LNCaP clone FGC (cell line): ENCODE measurements around the gene DUSP11.
"Not testable (repeated sequence)": the region's sequence is repeated elsewhere in the genome, so short reads cannot be mapped to it uniquely, and the experiment has no call there.

Source experiments
- DNase-seq: peaks from one replicate; pipeline ENCODE4 v3.0.0-alpha.2; 2011; ENCODE audit warnings: low read depth
- H3K4me3 ChIP-seq: 2 replicates; pipeline ENCODE4 v1.5.1; 2011; ENCODE audit warnings: mild to moderate bottlenecking, low read depth, low read length, control low read depth
- CTCF ChIP-seq: IDR thresholded peaks from 2 replicates; pipeline ENCODE4 v1.5.1; 2012; ENCODE audit warnings: mild to moderate bottlenecking; ENCODE audit not compliant: control insufficient read depth, insufficient read depth; ENCODE audit errors: extremely low read depth

DUSP11 gene

GRCh38 chr2:73736855-73737779 lies 42.8 kb downstream of the DUSP11 start, which contains the start of gene TPRKB:
TPRKB (minus strand) TSS chr2:73737345; CDS start chr2:73734569, 2,776 bp downstream.
- no peak for TF ChIP-seq CTCF
- peak within 1 kb of the TSS; percentile 80 for H3K4me3 ChIP-seq
- peak; percentile 75 for DNase-seq

DNA sequence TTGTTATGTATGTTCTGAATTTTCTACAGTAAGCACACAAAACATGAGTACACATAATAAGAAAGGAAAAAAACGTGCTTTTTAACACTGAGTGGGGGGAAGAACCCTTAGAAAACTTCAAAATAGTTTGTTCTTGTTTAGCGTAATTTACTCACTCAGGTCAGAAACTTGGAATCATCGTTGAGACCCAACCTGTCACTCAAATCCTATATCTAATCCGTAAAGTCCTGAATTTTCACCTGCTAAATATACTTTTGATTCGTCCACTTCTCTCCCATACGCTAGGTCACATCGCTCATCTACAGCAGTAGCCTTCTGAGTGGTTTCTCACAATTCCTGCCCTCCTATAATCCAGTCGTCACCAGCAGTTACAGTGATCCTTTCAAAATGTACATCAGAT lies 43.5 kb downstream of the DUSP11 start:
- DNase-seq, result no peak
- TF ChIP-seq CTCF, result no peak
- H3K4me3 ChIP-seq, result peak overlapping the region; percentile 80

GRCh38 chr2:73730810-73731209 lies 49.1 kb downstream of the DUSP11 start:
- no peak for TF ChIP-seq CTCF
- peak; percentile 87 for DNase-seq
- no peak overlapping the region; the same call in 1 of the 2 replicates for H3K4me3 ChIP-seq

GRCh38 chr2:73728711-73729110 lies 51.2 kb downstream of the DUSP11 start:
- TF ChIP-seq CTCF, result no peak
- no peak overlapping the region for H3K4me3 ChIP-seq
- DNase-seq, result no peak

DNA sequence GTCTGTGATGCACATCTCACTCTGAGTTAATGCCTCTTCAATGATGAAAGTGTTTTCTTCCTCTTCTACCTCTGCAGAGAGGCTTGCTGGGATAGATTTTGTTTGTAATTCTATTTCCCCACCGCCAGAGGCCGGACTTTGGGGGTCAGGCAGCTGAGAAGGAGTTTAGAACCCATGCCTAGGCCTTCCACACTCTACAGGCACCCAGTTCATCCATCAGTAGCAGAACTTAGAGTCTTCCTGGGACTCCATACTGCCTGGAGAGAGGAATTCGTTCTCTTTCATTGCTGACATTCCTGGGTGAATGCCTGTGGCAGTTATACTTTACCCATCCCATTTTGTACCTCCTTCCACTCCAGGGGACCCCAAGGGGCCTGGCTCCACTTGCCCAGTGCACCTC lies 51.9 kb downstream of the DUSP11 start:
- no peak for DNase-seq
- H3K4me3 ChIP-seq, result no peak overlapping the region
- TF ChIP-seq CTCF, result no peak

DNA sequence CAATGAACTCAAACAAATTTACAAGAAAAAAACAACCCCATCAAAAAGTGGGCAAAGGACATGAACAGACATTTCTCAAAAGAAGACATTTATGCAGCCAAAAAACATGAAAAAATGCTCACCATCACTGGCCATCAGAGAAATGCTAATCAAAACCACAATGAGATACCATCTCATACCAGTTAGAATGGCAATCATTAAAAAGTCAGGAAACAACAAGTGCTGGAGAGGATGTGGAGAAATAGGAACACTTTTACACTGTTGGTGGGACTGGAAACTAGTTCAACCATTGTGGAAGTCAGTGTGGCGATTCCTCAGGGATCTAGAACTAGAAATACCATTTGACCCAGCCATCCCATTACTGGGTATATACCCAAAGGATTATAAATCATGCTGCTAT lies 53.2 kb downstream of the DUSP11 start:
- not testable (repeated sequence) for DNase-seq, H3K4me3 ChIP-seq

DNA sequence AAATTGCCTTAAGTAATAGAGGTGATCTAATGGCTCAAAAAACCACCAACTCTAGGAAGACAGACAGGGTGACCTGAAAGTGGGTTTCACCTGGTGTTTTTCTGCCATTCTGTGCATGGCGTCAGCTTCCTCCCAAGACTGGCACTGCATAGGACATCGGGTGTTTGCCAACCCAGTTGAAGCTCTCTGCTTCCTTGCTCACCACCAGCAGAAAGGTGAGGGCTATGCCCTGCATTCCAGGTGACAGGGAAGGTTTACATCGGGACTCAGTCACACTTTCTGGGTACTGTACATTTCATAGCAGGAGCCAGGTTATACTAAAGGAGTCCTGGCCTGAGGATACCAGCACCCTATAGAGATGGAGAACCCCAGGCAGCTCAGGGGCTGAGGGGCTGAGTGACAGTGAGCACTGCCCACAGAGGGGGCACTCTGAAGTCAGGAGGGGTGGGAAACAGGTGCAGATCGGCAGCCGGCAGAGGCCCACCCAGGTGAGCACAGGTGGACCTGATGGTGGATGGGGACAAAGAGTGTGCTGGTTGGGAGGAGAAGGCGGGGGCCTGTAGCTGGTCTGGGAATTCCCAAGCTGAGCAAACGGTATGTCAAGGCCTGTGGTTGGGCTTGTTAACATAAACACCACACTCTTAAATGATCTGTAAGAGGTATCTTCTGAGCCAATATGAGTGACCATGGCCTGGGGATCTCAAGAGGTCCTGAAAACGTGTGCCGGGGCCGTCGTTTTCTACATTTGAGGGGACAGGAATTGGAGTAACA lies 60.9 kb downstream of the DUSP11 start:
- TF ChIP-seq CTCF, result no peak
- no peak for DNase-seq
- no peak overlapping the region for H3K4me3 ChIP-seq
